ENCODE measurements around the gene CFTR. TPM values are rescaled to one million over a fixed set of nuclear protein-coding genes. Genes with fewer than 3 reads are reported as not detected.

Gene CFTR
- total and polyA plus RNA-seq, 2 of the 4 experiments (the other 2 are of a cell fraction) = 0.18 to 0.21 TPM

- POLR2A ChIA-PET (ENCODE audit: unreplicated experiment) = no interaction called here
- ATAC-seq (ENCODE audit: low read depth) = no peak
- no peak overlapping the region for H2BK20ac ChIP-seq (ENCODE audit: low read depth, low read length)
- no peak overlapping the region for H3K4me2 ChIP-seq (ENCODE audit: low read depth, low read length)
- WGBS, 2 experiments (ENCODE audit: extremely low coverage in 2 of 2, insufficient read length in 1 of 2) = no CpG with 5 or more reads among the region's 5 CpGs
- H3K27me3 ChIP-seq (ENCODE audit: control insufficient read depth, insufficient read depth, low read length) = no peaks in the 10 kb centered on the region
- H2BK120ac ChIP-seq (ENCODE audit: low read depth, low read length) = 0 out of 2 replicates have a peak overlapping the region, but pooled peaks have one; percentile 14
- no peaks in the 10 kb centered on the region; a peak in 1 of 4 replicates for H3K79me1 ChIP-seq (ENCODE audit: low read depth in 1 of 2, low read length in 2 of 2)
- H2BK5ac ChIP-seq (ENCODE audit: low read depth, low read length, poor library complexity, severe bottlenecking) = no peak overlapping the region
- no peak for TF ChIP-seq FOS (IDR thresholded peaks at IDR 0.05; ENCODE audit: low read depth, low read length)
- TF ChIP-seq MXI1 (IDR thresholded peaks at IDR 0.05; ENCODE audit: borderline replicate concordance, low read depth, low read length) = no peak
- no peak for TF ChIP-seq ELK1 (IDR thresholded peaks at IDR 0.05; ENCODE audit: borderline replicate concordance, low read depth, low read length)
- TF ChIP-seq RCOR1 (IDR thresholded peaks at IDR 0.05; ENCODE audit: insufficient replicate concordance, low read length) = no peak
- no peak for TF ChIP-seq CEBPB (IDR thresholded peaks at IDR 0.05; ENCODE audit: low read depth, low read length)
- no peak for TF ChIP-seq SMC3 (IDR thresholded peaks at IDR 0.05; ENCODE audit: low read depth, low read length)
- no peak for TF ChIP-seq CTCF (conservative IDR thresholded peaks at IDR 0.05; ENCODE audit: low read depth, low read length)
- no peak for TF ChIP-seq RFX5 (IDR thresholded peaks at IDR 0.05; ENCODE audit: low read depth, low read length)
- no peak for TF ChIP-seq MAFK (IDR thresholded peaks at IDR 0.05; ENCODE audit: low read depth, low read length)
- TF ChIP-seq RAD21 (IDR thresholded peaks at IDR 0.05; ENCODE audit: low read length) = no peak
- TF ChIP-seq BHLHE40 (IDR thresholded peaks at IDR 0.05; ENCODE audit: low read depth, low read length) = no peak
- TF ChIP-seq MAZ (IDR thresholded peaks at IDR 0.05; ENCODE audit: borderline replicate concordance, low read depth, low read length) = no peak
- no peak for TF ChIP-seq NFE2L2 (IDR thresholded peaks at IDR 0.05; ENCODE audit: low read depth, low read length)
- no peak for TF ChIP-seq POLR2A (IDR thresholded peaks at IDR 0.05; ENCODE audit: low read depth, low read length)
- H3K14ac ChIP-seq (replicated peaks; ENCODE audit: low read depth, low read length) = no peak overlapping the region
- no peak overlapping the region for H3K23ac ChIP-seq (ENCODE audit: low read depth, low read length)
- no peak overlapping the region for H4K8ac ChIP-seq (ENCODE audit: low read depth in 2 of 2, low read length in 2 of 2)
- H3K4me3 ChIP-seq (ENCODE audit: insufficient read depth, low read depth, low read length) = no peak overlapping the region
- DNase-seq = no peak
- H3K27ac ChIP-seq (ENCODE audit: insufficient read depth, low read length) = no peak overlapping the region
- no peak overlapping the region for H2AK9ac ChIP-seq (replicated peaks; ENCODE audit: low read depth, low read length, poor library complexity)
- no peak overlapping the region for H3K56ac ChIP-seq (ENCODE audit: extremely low read depth, insufficient read depth, low read length)
- no peak overlapping the region for H4K5ac ChIP-seq (ENCODE audit: low read depth, low read length)
- H2AFZ ChIP-seq (replicated peaks; ENCODE audit: low read length, poor library complexity) = no peak overlapping the region
- no peaks in the 10 kb centered on the region for H3K9me3 ChIP-seq (ENCODE audit: control insufficient read depth, insufficient read depth, low read length)
- in situ Hi-C loops (cut with MboI; ENCODE audit: low sequenced_read_pairs) (loop anchor here (10.0 to 25.0 kb wide), 2 partner anchors 262 to 780 kb away; no protein-coding TSS in a partner anchor), dilution Hi-C loops (cut with HindIII; ENCODE audit: low sequenced_read_pairs, unreplicated experiment) (no loop called here), intact Hi-C loops (cut with micrococcal nuclease) (loop anchor here (5.0 to 10.0 kb wide), 4 partner anchors 130 to 785 kb away; no protein-coding TSS in a partner anchor)
- no peak overlapping the region for H3K9ac ChIP-seq (ENCODE audit: low read depth, low read length)
- no peaks in the 10 kb centered on the region for H4K20me1 ChIP-seq (ENCODE audit: insufficient read depth, low read length)
- H2AK5ac ChIP-seq (ENCODE audit: low read depth, low read length) = no peak overlapping the region
- H3K9me1 ChIP-seq (ENCODE audit: insufficient read depth, low read length) = no peaks in the 10 kb centered on the region
- no TSS peak for BruUV-seq (replicated peaks)
- H3K18ac ChIP-seq (ENCODE audit: low read depth, low read length) = no peak overlapping the region
- no peak overlapping the region for H2BK15ac ChIP-seq (ENCODE audit: low read depth, low read length)
- H4K91ac ChIP-seq (ENCODE audit: insufficient read depth, low read depth, low read length) = no peak overlapping the region
- no peaks in the 10 kb centered on the region for H3K4me1 ChIP-seq (ENCODE audit: control insufficient read depth, insufficient read depth, low read length)
- H3K4ac ChIP-seq (ENCODE audit: low read depth, low read length) = no peak overlapping the region
- CTCF ChIA-PET = interaction anchor here (0.6 to 2.2 kb wide), 3 partner anchors 184 to 306 kb away, joined by 3 to 20 read pairs (median 3); no protein-coding TSS in a partner anchor
- H3K36me3 ChIP-seq (ENCODE audit: control insufficient read depth, insufficient read depth, low read length) = no peaks in the 10 kb centered on the region
Measured at GRCh38 chr7:117716707-117717299, 237.0 kb downstream of the CFTR start.
